ENCODE data around the gene GOSR2. TPM values are rescaled to one million over a fixed set of nuclear protein-coding genes. Genes with fewer than 3 reads are reported as not detected.
"Not testable (repeated sequence)": the region's sequence is repeated elsewhere in the genome, so short reads cannot be mapped to it uniquely, and the experiment has no call there.

The GOSR2 gene
- total and polyA plus RNA-seq, 3 donors from 2014 or later: 72.2 to 92.8 (median 92.4) TPM

- H3K27ac ChIP-seq: no peak overlapping the region
- intact Hi-C loops (cut with DNase I; ENCODE audit: low total_unique reads): no loop called here
- no peaks in the 10 kb centered on the region for H3K9me3 ChIP-seq
- 50 to 66% methylated on average over 6 of the region's 6 CpGs for WGBS, 2 donors
- H3K27me3 ChIP-seq: no peaks in the 10 kb centered on the region
- DNase-seq: no peak
- no peak for TF ChIP-seq CTCF (IDR thresholded peaks at IDR 0.05)
- TF ChIP-seq POLR2A (IDR thresholded peaks at IDR 0.05): no peak
- no peaks in the 10 kb centered on the region for H3K36me3 ChIP-seq (ENCODE audit: low read depth, missing control alignments)
- no peaks in the 10 kb centered on the region for H3K4me1 ChIP-seq
- no peak overlapping the region for H3K4me3 ChIP-seq
Observed at GRCh38 chr17:46984341-46984740, 61.4 kb downstream of the GOSR2 start.

DNA sequence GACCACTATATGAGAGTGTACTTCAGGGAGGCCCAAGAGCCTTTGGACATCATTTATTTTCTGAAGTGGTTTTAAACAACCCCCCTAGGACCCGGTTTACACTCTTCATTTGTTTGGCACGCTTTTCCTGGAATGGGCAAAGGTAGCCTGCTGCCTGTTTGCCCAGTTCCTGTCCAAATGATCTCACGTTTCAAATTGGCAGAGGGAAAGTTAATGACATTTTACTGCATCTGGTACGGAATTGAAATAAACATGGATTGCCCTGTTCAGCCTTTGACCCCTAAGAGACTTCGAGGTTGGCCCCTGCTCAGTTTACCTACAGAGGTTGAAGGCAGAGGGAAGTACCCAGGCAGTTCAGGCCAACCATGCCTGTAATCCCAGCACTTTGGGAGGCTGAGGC is 61.9 kb downstream of the GOSR2 start:
- WGBS, 2 donors: 71 to 77% methylated on average over 5 of the region's 5 CpGs
- intact Hi-C loops (cut with DNase I; ENCODE audit: low total_unique reads): no loop called here
- Histone ChIP-seq H3K4me1 (no peaks in the 10 kb centered on the region), H3K27me3 (no peaks in the 10 kb centered on the region), H3K27ac (no peak overlapping the region), H3K4me3 (no peak overlapping the region), H3K9me3 (no peaks in the 10 kb centered on the region), H3K36me3 (ENCODE audit: low read depth, missing control alignments) (no peaks in the 10 kb centered on the region)
- DNase-seq: no peak
- TF ChIP-seq CTCF (IDR thresholded peaks at IDR 0.05) (no peak), POLR2A (IDR thresholded peaks at IDR 0.05) (no peak)

GRCh38 chr17:46986366-46986765 is 63.4 kb downstream of the GOSR2 start:
- DNase-seq: no peak
- TF ChIP-seq POLR2A (IDR thresholded peaks at IDR 0.05): no peak
- TF ChIP-seq CTCF (IDR thresholded peaks at IDR 0.05): no peak
- Histone ChIP-seq H3K9me3 (no peaks in the 10 kb centered on the region), H3K4me1 (no peaks in the 10 kb centered on the region), H3K4me3 (no peak overlapping the region), H3K27me3 (no peaks in the 10 kb centered on the region), H3K27ac (no peak overlapping the region), H3K36me3 (ENCODE audit: low read depth, missing control alignments) (no peaks in the 10 kb centered on the region)
- 87 to 88% methylated on average over 7 of the region's 7 CpGs for WGBS, 2 donors
- intact Hi-C loops (cut with DNase I; ENCODE audit: low total_unique reads): no loop called here

DNA sequence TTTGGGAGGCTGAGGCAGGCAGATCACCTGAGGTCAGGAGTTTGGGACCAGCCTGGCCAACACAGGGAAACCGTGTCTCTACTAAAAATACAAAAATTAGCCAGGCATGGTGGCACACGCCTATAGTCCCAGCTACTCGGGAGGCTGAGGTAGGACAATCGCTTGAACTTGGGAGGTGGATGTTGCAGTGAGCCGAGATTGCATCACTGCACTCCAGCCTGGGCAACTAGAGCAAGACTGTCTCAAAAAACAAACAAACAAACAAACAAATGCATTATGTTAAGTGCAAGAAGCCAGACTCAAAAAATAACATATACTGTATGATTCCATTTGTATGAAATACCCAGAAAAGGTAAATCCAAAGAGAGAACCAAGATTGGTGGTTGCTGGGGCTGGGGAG is 65.0 kb downstream of the GOSR2 start:
- H3K9me3 ChIP-seq; H3K36me3 ChIP-seq (ENCODE audit: low read depth, missing control alignments); DNase-seq; H3K4me1 ChIP-seq; H3K27me3 ChIP-seq; H3K27ac ChIP-seq; H3K4me3 ChIP-seq; intact Hi-C loops (cut with DNase I; ENCODE audit: low total_unique reads): not testable (repeated sequence)
- WGBS, 2 donors: 86 to 89% methylated on average over 5 of the region's 5 CpGs

- no peak overlapping the region for H3K4me3 ChIP-seq
- DNase-seq: no peak
- no peaks in the 10 kb centered on the region for H3K9me3 ChIP-seq
- 69 to 78% methylated on average over 9 to 11 of the region's 11 CpGs for WGBS, 2 donors
- no peaks in the 10 kb centered on the region for H3K27me3 ChIP-seq
- no peak for TF ChIP-seq POLR2A (IDR thresholded peaks at IDR 0.05)
- TF ChIP-seq CTCF (IDR thresholded peaks at IDR 0.05): no peak
- H3K27ac ChIP-seq: no peak overlapping the region
- intact Hi-C loops (cut with DNase I; ENCODE audit: low total_unique reads): no loop called here
- H3K4me1 ChIP-seq: no peaks in the 10 kb centered on the region
- no peaks in the 10 kb centered on the region for H3K36me3 ChIP-seq (ENCODE audit: low read depth, missing control alignments)
Observed at GRCh38 chr17:46989637-46990431, 66.9 kb downstream of the GOSR2 start.
